Testis (tissue), 2 donors: ENCODE data around the gene KCNQ5.

Experiments used
- POLR2A ChIP-seq: fragments of 450-650 bp; IDR thresholded peaks from one replicate; pipeline ENCODE4 v1.6.1; 2017; ENCODE audit warnings: antibody characterized with exemption, mild to moderate bottlenecking, moderate library complexity
- TF ChIP-seq, protein P1 (sequence below), 3 experiments: fragments of 450-650 bp in 2 of 3; fragments of 200-600 bp in 1 of 3; sonication (generic) in 1 of 3; IDR thresholded peaks; one replicate each; pipeline ENCODE4 v1.5.1; 2016 to 2019; ENCODE audit warnings: antibody characterized with exemption in 3 of 3, mild to moderate bottlenecking in 2 of 3, moderate library complexity in 1 of 3

DNA sequence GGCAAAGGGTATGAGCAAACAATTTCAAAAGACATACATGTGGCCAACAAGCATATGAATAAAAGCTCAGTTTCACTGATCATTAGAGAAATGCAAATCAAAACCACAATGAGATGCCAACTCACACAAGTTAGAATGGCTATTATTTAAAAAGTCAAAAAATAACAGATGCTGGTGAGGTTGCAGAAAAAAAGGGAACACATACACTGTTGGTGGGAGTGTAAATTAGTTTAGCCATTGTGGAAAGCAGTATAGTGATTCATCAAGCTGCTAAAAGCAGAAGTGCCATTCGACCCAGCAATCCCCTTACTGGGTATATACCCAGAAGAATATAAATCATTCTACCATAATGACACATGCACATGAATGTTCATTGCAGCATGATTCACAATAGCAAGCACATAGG lies 610.1 kb downstream of the KCNQ5 start:
- TF ChIP-seq, protein P1, sequence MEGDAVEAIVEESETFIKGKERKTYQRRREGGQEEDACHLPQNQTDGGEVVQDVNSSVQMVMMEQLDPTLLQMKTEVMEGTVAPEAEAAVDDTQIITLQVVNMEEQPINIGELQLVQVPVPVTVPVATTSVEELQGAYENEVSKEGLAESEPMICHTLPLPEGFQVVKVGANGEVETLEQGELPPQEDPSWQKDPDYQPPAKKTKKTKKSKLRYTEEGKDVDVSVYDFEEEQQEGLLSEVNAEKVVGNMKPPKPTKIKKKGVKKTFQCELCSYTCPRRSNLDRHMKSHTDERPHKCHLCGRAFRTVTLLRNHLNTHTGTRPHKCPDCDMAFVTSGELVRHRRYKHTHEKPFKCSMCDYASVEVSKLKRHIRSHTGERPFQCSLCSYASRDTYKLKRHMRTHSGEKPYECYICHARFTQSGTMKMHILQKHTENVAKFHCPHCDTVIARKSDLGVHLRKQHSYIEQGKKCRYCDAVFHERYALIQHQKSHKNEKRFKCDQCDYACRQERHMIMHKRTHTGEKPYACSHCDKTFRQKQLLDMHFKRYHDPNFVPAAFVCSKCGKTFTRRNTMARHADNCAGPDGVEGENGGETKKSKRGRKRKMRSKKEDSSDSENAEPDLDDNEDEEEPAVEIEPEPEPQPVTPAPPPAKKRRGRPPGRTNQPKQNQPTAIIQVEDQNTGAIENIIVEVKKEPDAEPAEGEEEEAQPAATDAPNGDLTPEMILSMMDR (IDR thresholded peaks at IDR 0.05) = no peak
- TF ChIP-seq POLR2A = no peak
